Esophagus (tissue), 2 donors: ENCODE data around the gene THBD. TPM values are rescaled to one million over a fixed set of nuclear protein-coding genes. Genes with fewer than 3 reads are reported as not detected.

Experiments used
- H3K27ac ChIP-seq, 2 donors: one replicate each; pipeline ENCODE4 v1.5.1; 2013; ENCODE audit warnings: low read depth in 2 of 2, mild to moderate bottlenecking in 2 of 2, inconsistent platforms in 1 of 2, low read length in 1 of 2, moderate library complexity in 1 of 2
- H3K27me3 ChIP-seq, 2 donors: one replicate each; pipeline ENCODE4 v1.6.1; 2013; ENCODE audit warnings: low read length in 2 of 2, control low read depth in 1 of 2, mild to moderate bottlenecking in 1 of 2; ENCODE audit not compliant: insufficient read depth in 2 of 2, control insufficient read depth in 1 of 2
- H3K36me3 ChIP-seq, 2 donors: one replicate each; pipeline ENCODE4 v1.6.1; 2013; ENCODE audit warnings: low read length in 1 of 2; ENCODE audit not compliant: control insufficient read depth in 2 of 2, insufficient read depth in 2 of 2
- H3K4me1 ChIP-seq, 2 donors: one replicate each; pipeline ENCODE4 v1.6.1; 2013; ENCODE audit warnings: low read length in 1 of 2; ENCODE audit not compliant: control insufficient read depth in 2 of 2, insufficient read depth in 2 of 2
- H3K4me3 ChIP-seq, 2 donors: one replicate each; pipeline ENCODE4 v1.5.1; 2013; ENCODE audit warnings: low read length in 2 of 2, mild to moderate bottlenecking in 2 of 2, low read depth in 1 of 2, moderate library complexity in 1 of 2
- H3K9me3 ChIP-seq, 2 donors: one replicate each; pipeline ENCODE4 v1.6.1; 2013; ENCODE audit warnings: mild to moderate bottlenecking in 2 of 2, low read depth in 1 of 2, low read length in 1 of 2, moderate library complexity in 1 of 2; ENCODE audit not compliant: control insufficient read depth in 2 of 2, insufficient read depth in 1 of 2
- WGBS, 2 donors: extraction: QIAGEN DNeasy Blood & Tissue Kit; methylation state at CpG; one replicate each; pipeline ENCODE4 v1.1.7; 2013; 5-methylcytosine and 5-hydroxymethylcytosine counted together
- polyA plus RNA-seq, 2 donors: library from polyadenylated mRNA; stranded (reverse); fragments of 200-250 nt; gene quantifications; one replicate each; pipeline ENCODE4 v1.2.3, GENCODE V29; 2013
- donor health status: healthy with polysubstance abuse.
- donor health status: Bipolar disorder and iron deficiency.

The THBD gene
- polyA plus RNA-seq, 2 donors, result 9.5 to 29.7 TPM

DNA sequence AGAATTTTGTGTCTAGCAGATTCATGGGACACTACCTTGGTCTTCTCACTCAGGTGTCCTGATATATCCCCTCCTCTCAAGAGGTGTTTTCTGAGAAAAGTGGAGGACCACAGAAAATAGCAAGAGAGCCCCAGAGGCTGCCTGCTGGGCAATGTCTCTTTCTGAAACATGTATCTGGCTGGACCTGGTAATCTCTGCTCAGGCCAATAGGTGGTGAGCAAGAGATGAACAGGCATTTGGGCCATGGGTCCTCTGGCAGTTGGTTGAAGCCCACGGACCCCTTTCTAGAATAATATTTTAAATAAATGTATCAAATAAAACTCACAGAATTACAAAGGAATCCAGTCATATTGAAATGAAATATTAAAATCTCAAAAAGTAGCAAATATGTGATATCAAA lies 8.8 kb upstream of the THBD start:
- Histone ChIP-seq H3K4me1 (peaks cover 0 to 4% of the 10 kb centered on the region in 2 donors), H3K36me3 (no peaks in the 10 kb centered on the region), H3K9me3 (no peaks in the 10 kb centered on the region), H3K27me3 (no peaks in the 10 kb centered on the region), H3K27ac (no peak overlapping the region), H3K4me3 (no peak overlapping the region)
- 60 to 69% methylated on average over 1 of the region's 1 CpG for WGBS, 2 donors

DNA sequence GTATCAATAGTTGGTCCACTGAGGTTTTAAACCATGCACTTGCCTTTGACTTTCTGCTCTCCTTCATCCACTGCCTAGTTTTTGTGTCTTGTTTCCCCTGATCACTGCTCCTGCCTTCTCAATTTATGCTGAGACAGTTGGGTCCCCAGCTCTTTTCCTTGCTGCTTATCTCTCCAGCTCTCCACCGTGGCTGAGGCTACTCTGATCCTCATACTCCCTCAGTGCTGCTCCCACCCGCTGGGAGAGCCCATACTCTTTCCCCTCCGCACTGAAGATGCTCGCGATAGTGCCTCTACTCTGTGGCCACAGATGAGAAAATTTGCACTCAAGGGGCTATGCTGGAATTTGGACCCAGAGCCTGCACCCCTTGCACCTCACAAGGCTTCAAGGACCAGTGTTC lies 3.4 kb upstream of the THBD start:
- Histone ChIP-seq H3K36me3 (no peaks in the 10 kb centered on the region), H3K27me3 (no peaks in the 10 kb centered on the region)
- 94 to 95% methylated on average over 5 of the region's 5 CpGs for WGBS, 2 donors

DNA sequence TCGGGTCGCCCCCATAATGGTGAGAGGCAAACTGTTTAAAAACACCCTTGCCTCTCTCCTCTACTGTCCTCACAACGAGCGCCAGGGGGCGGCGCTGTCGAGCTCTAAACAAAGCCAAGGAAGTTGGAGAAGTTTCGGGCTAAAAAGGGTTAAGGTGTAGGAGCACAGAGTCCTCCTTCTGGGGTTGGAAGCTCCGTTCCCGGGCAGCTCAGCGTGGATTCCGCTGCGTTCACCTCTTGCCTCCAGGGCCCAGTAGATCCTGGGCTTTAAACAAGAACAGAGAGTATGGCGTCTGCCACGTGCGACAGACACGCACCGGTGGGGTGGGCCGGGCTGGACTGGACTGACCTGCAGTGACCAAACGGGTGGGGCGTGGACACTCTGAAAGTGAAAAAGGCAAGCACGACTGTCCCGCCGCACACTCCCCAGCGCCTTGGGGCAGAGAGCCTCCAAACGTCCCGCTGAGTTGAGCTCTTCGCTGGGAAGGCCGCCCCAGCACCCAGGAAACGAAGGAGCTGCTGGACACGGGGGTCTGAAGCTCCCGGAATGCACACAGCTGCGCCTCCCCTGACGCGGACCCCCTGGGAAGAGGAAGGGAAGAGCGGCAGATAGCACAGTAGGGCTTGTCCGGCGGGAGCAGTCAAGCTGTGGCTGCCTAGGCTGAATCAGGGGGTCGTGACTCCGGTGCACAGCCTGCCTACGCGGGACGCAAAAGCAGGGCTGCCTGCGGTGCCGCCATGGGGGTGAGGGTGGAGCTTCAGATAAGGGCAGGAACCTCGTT lies 1.6 kb upstream of the THBD start:
- WGBS, 2 donors, result 9 to 13% methylated on average over 46 of the region's 46 CpGs
- no peaks in the 10 kb centered on the region for H3K27me3 ChIP-seq
- peaks cover 2 to 19% of the 10 kb centered on the region in 2 donors for H3K4me1 ChIP-seq
- H3K27ac ChIP-seq, result peak overlapping the region; percentile 95
- H3K4me3 ChIP-seq, result peak overlapping the region; percentile 62 to 67
- no peaks in the 10 kb centered on the region for H3K9me3 ChIP-seq
- no peaks in the 10 kb centered on the region for H3K36me3 ChIP-seq

More for the DNA sequence above, 3.4 kb upstream of the THBD start:
- Histone ChIP-seq H3K9me3 (no peaks in the 10 kb centered on the region), H3K27ac (no peak overlapping the region), H3K4me1 (peaks cover 2 to 13% of the 10 kb centered on the region in 2 donors), H3K4me3 (no peak overlapping the region)

DNA sequence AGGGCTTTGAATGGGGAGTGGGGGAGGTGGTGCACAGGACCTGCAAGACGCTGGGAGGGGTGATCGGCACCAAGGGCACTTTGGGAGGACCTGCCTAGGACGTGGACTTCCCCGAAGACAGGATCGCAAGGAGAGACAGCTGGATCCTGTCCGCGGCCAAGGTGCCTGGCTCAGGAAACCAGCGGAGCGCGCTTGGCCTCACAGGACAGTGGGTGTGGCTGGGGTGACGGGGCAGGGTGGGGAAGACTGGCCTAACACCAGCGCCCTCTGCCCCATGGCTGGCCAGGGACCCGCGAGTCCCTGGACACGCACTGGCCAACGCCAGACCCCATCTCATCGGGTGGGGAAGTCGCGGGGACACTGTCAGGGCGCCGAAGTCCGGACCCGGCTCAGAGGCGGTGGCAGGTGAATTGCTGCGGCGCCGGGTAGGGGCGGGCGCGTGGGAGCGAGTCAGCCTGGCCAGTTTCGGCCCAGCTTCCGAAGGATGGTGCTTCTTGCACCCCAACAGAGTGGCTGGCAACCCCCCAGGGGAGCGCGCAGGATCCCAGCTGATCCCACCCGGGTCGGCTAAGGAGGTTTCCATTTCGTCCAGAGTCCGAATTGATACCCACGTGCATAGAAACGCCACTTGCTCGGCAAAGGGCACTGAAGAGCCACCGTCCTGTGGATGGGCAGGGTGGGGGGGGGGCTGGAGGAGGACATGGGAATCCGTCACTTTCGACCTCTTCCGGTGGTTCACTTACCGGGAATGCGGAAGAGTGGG lies 785 bp upstream of the THBD start:
- 1 to 3% methylated on average over 48 of the region's 48 CpGs for WGBS, 2 donors
- H3K4me3 ChIP-seq, result peak overlapping the region; percentile 62 to 67
- H3K4me1 ChIP-seq, result peaks cover 2 to 19% of the 10 kb centered on the region in 2 donors
- H3K36me3 ChIP-seq, result no peaks in the 10 kb centered on the region
- H3K27ac ChIP-seq, result peak overlapping the region; percentile 95
- no peaks in the 10 kb centered on the region for H3K9me3 ChIP-seq
- H3K27me3 ChIP-seq, result no peaks in the 10 kb centered on the region

DNA sequence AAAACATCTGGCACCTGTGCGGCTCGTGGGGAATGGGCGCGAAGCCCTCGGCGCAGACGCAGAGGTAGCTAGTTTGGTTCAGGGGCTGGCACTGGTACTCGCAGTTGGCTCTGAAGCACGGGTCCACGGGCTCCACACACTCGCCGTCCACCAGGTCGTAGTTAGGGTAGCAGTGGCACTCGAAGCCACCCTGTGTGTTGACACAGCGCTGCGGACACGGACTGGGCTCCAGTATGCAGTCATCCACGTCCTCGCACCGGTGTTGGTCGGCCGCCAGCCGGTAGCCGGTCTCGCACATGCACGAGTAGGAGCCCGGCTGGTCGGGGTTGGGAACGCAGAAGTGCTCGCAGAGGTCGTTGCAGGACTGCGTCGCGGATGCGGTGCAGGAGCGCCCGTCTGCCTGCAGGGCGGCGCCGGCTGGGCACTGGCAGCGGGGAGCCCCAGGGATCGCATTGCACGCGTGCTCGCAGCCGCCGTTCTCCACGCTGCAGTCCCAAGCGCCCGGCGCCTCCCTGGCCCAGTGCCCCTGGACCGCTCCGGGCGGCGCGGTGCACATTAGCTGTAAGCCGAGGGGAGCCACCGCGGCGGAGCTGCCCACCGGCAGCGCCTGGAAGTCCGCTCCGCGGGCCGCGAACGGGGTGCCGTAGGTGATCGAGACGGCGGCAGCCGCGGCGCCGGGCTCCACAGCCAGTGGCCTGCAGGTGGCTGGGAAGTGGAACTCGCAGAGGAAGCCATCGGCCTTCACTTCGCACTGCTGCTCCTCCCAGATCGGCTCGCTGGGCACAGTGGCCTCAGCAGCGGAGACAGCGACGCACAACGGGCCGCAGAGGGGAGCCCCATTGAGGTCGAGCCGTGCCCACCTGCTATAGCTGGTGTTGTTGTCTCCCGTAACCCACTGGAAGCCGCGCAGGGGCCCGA lies 930 bp downstream of the THBD start:
- Histone ChIP-seq H3K9me3 (no peaks in the 10 kb centered on the region), H3K36me3 (no peaks in the 10 kb centered on the region), H3K27ac (peak overlapping the region; percentile 95), H3K4me1 (peaks cover 5 to 19% of the 10 kb centered on the region in 2 donors), H3K4me3 (peak overlapping the region; percentile 62 to 67), H3K27me3 (no peaks in the 10 kb centered on the region)
- WGBS, 2 donors, result 4 to 5% methylated on average over 77 to 92 of the region's 92 CpGs

DNA sequence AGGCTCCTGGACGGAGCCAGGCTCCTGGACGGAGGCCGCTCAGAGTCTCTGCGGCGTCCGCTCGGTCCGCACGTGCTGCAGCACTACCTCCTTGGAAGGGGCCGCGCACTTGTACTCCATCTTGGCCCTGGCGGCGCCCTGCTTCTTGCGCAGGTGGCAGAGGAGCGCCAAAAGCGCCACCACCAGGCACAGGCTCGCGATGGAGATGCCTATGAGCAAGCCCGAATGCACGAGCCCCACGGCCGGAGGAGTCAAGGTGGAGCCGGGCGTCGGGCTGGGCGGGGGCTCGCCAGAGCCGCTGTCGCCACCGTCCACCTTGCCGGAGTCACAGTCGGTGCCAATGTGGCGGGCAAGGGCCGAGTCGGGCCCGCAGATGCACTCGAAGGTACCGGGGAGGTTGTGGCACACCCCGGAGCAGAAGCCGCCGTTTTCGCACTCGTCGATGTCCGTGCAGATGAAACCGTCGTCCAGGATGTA lies 1.7 kb downstream of the THBD start:
- H3K36me3 ChIP-seq, result no peaks in the 10 kb centered on the region
- 21 to 23% methylated on average over 46 to 47 of the region's 47 CpGs for whole genome bisulfite sequencing, 2 donors
- H3K4me1 ChIP-seq, result peaks cover 5 to 19% of the 10 kb centered on the region in 2 donors
- peak overlapping the region; percentile 62 to 67 for H3K4me3 ChIP-seq
- no peaks in the 10 kb centered on the region for H3K9me3 ChIP-seq
- peak overlapping the region; percentile 80 to 95 for H3K27ac ChIP-seq
- no peaks in the 10 kb centered on the region for H3K27me3 ChIP-seq

DNA sequence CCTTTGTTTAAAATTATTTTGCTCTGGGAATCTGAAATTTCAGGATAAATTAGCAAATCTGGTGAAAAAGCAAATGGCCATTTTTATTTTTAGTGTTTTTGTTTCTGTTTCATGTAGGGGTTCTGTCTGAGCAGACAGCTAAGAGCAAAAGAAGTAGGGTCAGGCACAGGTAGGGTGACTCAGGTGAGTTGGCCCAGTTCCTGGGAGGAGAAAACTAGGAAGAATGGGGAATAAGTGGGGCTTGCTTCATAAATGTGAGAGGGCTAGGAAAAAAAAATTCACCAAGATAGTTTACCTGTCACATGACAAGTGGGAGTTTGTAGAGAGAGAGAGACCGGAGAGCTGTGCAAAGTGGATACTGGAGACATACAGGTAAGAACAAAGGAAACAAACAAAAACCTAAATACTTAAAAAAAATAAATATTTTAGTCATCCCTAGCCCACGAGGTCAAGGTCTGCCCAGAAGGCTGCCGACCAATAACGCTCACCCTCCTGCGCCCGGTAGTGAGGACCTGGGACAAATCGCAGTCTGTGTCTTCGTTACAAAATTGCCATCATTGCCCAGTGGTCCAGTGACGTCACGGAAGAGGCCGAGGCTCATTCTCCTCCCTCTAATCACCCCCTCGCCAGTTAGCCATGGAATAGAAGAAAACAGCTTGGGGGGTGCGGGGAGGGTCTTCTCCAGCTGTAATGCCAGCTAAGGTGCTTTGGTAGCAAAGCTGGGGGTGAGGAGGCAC lies 2.3 kb downstream of the THBD start:
- H3K27me3 ChIP-seq, result no peaks in the 10 kb centered on the region
- H3K9me3 ChIP-seq, result no peaks in the 10 kb centered on the region
- peak overlapping the region; percentile 62 to 67 for H3K4me3 ChIP-seq
- H3K4me1 ChIP-seq, result peaks cover 5 to 19% of the 10 kb centered on the region in 2 donors
- peak overlapping the region; percentile 80 to 95 for H3K27ac ChIP-seq
- no peaks in the 10 kb centered on the region for H3K36me3 ChIP-seq
- WGBS, 2 donors, result 55 to 57% methylated on average over 13 of the region's 13 CpGs

DNA sequence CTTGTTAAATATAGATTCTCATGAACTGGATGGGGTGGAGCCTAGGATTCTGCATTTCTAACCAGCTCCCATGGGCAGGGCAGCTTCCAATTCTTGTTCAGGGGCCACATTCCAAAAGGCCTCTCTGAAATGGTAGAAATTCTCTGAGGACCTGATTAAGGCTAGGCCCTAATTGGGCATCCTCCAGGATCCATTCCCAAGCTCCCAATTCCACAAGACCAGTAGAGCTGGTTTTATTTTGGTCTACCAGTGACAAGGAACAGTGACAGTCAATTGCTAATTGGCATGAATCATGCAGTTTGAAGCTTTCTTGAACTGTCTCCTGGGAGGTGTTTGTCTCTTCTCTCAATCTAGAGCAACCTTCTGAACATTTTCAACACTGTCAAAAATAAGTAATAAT lies 3.0 kb downstream of the THBD start:
- Histone ChIP-seq H3K36me3 (no peaks in the 10 kb centered on the region), H3K4me1 (peaks cover 5 to 19% of the 10 kb centered on the region in 2 donors), H3K27ac (peak overlapping the region in 1 of 2 donors; percentile 9), H3K4me3 (peak overlapping the region; percentile 18 to 62), H3K9me3 (no peaks in the 10 kb centered on the region), H3K27me3 (no peaks in the 10 kb centered on the region)
